ENCODE results near the gene UBR4.
A peak's percentile ranks its signal among the peaks of the same experiment; 100 is the strongest.

UBR4 gene

GRCh38 chr1:19049798-19050197 lies 160.3 kb downstream of the UBR4 start:
- Histone ChIP-seq H3K27ac (ENCODE audit: low read length) (no peak overlapping the region), H3K36me3 (replicated peaks; ENCODE audit: insufficient read depth, low read length) (no peaks in the 10 kb centered on the region), H2AFZ (ENCODE audit: low read length) (no peak overlapping the region), H3F3A (ENCODE audit: insufficient read depth, low read length) (no peaks in the 10 kb centered on the region), H3K27me3 (replicated peaks; ENCODE audit: insufficient read depth, low read length) (peaks cover 83% of the 10 kb centered on the region), H3K9ac (ENCODE audit: low read length) (no peak overlapping the region), H4K20me1 (ENCODE audit: insufficient read depth, low read length) (no peaks in the 10 kb centered on the region), H3K79me2 (ENCODE audit: low read length) (no peaks in the 10 kb centered on the region), H3K4me3 (ENCODE audit: low read length) (no peak overlapping the region), H3K4me1 (ENCODE audit: low read length) (no peaks in the 10 kb centered on the region), H3K9me2 (replicated peaks; ENCODE audit: insufficient read depth, low read length) (no peaks in the 10 kb centered on the region), H3K9me3 (replicated peaks; ENCODE audit: insufficient read depth, low read length) (no peaks in the 10 kb centered on the region), H3K4me2 (ENCODE audit: low read depth, low read length) (no peak overlapping the region)
- TF ChIP-seq, protein P1, sequence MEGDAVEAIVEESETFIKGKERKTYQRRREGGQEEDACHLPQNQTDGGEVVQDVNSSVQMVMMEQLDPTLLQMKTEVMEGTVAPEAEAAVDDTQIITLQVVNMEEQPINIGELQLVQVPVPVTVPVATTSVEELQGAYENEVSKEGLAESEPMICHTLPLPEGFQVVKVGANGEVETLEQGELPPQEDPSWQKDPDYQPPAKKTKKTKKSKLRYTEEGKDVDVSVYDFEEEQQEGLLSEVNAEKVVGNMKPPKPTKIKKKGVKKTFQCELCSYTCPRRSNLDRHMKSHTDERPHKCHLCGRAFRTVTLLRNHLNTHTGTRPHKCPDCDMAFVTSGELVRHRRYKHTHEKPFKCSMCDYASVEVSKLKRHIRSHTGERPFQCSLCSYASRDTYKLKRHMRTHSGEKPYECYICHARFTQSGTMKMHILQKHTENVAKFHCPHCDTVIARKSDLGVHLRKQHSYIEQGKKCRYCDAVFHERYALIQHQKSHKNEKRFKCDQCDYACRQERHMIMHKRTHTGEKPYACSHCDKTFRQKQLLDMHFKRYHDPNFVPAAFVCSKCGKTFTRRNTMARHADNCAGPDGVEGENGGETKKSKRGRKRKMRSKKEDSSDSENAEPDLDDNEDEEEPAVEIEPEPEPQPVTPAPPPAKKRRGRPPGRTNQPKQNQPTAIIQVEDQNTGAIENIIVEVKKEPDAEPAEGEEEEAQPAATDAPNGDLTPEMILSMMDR (IDR thresholded peaks at IDR 0.05; ENCODE audit: low read length): no peak
- TF ChIP-seq EZH2phosphoT487 (IDR thresholded peaks at IDR 0.05; ENCODE audit: low read length) (no peak), EZH2 (optimal IDR thresholded peaks at IDR 0.05; ENCODE audit: low read depth, low read length) (no peak)
- no peak for DNase-seq

DNA sequence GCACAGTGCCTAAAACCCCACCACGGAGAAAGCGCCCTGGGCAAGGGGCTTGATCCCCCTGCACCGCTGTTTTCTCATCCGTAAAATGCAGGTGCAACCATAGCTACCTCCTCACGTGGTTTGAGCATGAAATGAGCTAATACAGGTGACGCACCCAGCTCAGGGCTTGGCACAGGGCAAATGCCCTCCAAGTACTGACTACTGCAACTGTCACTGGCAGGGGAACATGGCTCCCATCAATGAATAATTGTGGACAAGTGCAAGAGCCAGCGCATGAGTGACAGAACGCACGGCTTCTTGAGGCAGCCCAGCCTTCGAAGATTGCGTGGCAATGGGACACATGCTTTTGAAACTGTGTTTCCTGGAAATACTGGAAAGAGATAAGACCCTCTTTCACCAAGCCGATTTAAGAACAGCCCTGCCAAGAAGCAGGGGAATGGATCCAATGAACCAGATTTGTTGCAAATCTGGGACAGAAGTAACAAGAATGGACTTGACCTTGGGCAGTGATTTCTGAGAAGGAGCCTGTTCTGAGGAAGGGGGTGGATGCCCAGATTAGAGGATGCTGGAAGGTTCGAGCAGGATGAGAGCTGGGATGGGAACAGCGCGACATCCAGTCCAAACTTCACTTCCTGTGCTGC lies 160.8 kb downstream of the UBR4 start:
- no peak overlapping the region for H3K9ac ChIP-seq (ENCODE audit: low read length)
- H3K27me3 ChIP-seq (replicated peaks; ENCODE audit: insufficient read depth, low read length): peaks cover 83% of the 10 kb centered on the region
- H3K79me2 ChIP-seq (ENCODE audit: low read length): no peaks in the 10 kb centered on the region
- no peaks in the 10 kb centered on the region for H3F3A ChIP-seq (ENCODE audit: insufficient read depth, low read length)
- no peaks in the 10 kb centered on the region for H3K36me3 ChIP-seq (replicated peaks; ENCODE audit: insufficient read depth, low read length)
- no peaks in the 10 kb centered on the region for H3K9me2 ChIP-seq (replicated peaks; ENCODE audit: insufficient read depth, low read length)
- no peak for DNase-seq
- no peak overlapping the region for H3K27ac ChIP-seq (ENCODE audit: low read length)
- no peaks in the 10 kb centered on the region for H4K20me1 ChIP-seq (ENCODE audit: insufficient read depth, low read length)
- no peaks in the 10 kb centered on the region for H3K9me3 ChIP-seq (replicated peaks; ENCODE audit: insufficient read depth, low read length)
- H3K4me3 ChIP-seq (ENCODE audit: low read length): no peak overlapping the region
- peak overlapping the region; percentile 25; the same call in 1 of the 2 replicates for H3K4me2 ChIP-seq (ENCODE audit: low read depth, low read length)
- no peaks in the 10 kb centered on the region for H3K4me1 ChIP-seq (ENCODE audit: low read length)
- no peak for TF ChIP-seq EZH2 (optimal IDR thresholded peaks at IDR 0.05; ENCODE audit: low read depth, low read length)
- TF ChIP-seq, protein P1 (IDR thresholded peaks at IDR 0.05; ENCODE audit: low read length): no peak
- TF ChIP-seq EZH2phosphoT487 (IDR thresholded peaks at IDR 0.05; ENCODE audit: low read length): no peak
- H2AFZ ChIP-seq (ENCODE audit: low read length): no peak overlapping the region

DNA sequence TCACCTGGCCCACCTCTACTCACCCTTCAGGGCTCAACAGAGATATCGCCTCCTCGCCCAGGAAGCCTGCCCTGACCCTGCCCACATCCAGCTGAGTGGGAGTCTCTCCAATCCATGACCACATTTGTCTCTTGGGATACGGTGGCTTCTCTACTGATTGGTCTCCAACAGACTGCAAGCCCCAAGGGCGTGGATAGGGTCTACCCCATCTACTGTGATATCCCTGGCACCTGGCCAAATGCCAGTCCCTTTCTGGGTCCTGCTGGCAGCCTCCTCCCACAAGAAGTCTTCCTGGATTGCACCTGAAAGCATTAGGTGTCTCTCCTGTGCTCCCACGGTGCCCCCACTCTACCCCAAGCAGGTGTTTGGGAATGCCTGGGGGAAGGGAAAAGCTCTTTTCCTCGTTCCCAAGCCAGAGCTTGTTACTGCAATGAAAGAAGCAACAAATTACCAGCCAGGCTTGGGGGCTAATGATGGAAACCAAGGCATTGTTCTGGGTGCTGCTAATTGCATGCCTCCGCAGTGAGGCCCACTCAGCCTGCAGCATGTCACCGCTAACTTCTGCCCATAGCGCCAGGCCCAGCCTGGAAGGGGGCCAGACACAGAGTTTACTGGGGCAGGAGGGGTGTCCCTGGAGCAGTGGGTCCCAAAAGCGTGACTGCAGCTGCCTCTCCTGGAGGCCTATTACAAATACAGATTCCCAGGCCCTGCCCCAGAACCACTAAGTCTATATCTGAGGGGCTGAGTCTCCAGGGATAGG lies 162.9 kb downstream of the UBR4 start:
- DNase-seq: no peak
- H3K27me3 ChIP-seq (replicated peaks; ENCODE audit: insufficient read depth, low read length): peaks cover 84% of the 10 kb centered on the region
- no peak overlapping the region for H3K4me2 ChIP-seq (ENCODE audit: low read depth, low read length)
- no peaks in the 10 kb centered on the region for H3F3A ChIP-seq (ENCODE audit: insufficient read depth, low read length)
- H3K4me3 ChIP-seq (ENCODE audit: low read length): no peak overlapping the region
- no peaks in the 10 kb centered on the region for H3K4me1 ChIP-seq (ENCODE audit: low read length)
- H3K27ac ChIP-seq (ENCODE audit: low read length): no peak overlapping the region
- no peak overlapping the region for H2AFZ ChIP-seq (ENCODE audit: low read length)
- H3K79me2 ChIP-seq (ENCODE audit: low read length): no peaks in the 10 kb centered on the region
- TF ChIP-seq, protein P1 (IDR thresholded peaks at IDR 0.05; ENCODE audit: low read length): no peak
- no peak for TF ChIP-seq EZH2phosphoT487 (IDR thresholded peaks at IDR 0.05; ENCODE audit: low read length)
- no peak for TF ChIP-seq EZH2 (optimal IDR thresholded peaks at IDR 0.05; ENCODE audit: low read depth, low read length)
- H3K9me2 ChIP-seq (replicated peaks; ENCODE audit: insufficient read depth, low read length): no peaks in the 10 kb centered on the region
- H3K9me3 ChIP-seq (replicated peaks; ENCODE audit: insufficient read depth, low read length): no peaks in the 10 kb centered on the region
- H3K9ac ChIP-seq (ENCODE audit: low read length): no peak overlapping the region
- no peaks in the 10 kb centered on the region for H3K36me3 ChIP-seq (replicated peaks; ENCODE audit: insufficient read depth, low read length)
- H4K20me1 ChIP-seq (ENCODE audit: insufficient read depth, low read length): no peaks in the 10 kb centered on the region
